ENCODE measurements around the gene SPPL2B. TPM values are rescaled to one million over a fixed set of nuclear protein-coding genes. Genes with fewer than 3 reads are reported as not detected.

Gene SPPL2B
- total and polyA plus RNA-seq, 2 experiments from 2014 or later = 23.5 to 51.0 TPM

- H3K27ac Mint-ChIP-seq = no peak overlapping the region
- Histone ChIP-seq H3K4me1 (ENCODE audit: insufficient read depth) (no peaks in the 10 kb centered on the region), H2AFZ (no peak overlapping the region), H3K9me2 (ENCODE audit: insufficient read depth) (no peaks in the 10 kb centered on the region), H3K4me2 (no peak overlapping the region), H3K27me3 (ENCODE audit: insufficient read depth) (no peaks in the 10 kb centered on the region), H3K4me3 (no peak overlapping the region), H3K79me2 (replicated peaks; ENCODE audit: insufficient read depth) (no peaks in the 10 kb centered on the region), H4K20me1 (replicated peaks; ENCODE audit: insufficient read depth) (no peaks in the 10 kb centered on the region), H3F3A (replicated peaks; ENCODE audit: low read depth) (no peaks in the 10 kb centered on the region), H3K36me3 (ENCODE audit: insufficient read depth) (no peaks in the 10 kb centered on the region), H3K27ac (ENCODE audit: low read depth) (no peak overlapping the region)
- DNase-seq (ENCODE audit: low spot score) (no peak), ATAC-seq (no peak)
- no peak overlapping the region for H3K4me3 Mint-ChIP-seq
- TF ChIP-seq ZNF114 (CRISPR knock-in tag; IDR thresholded peaks at IDR 0.05) (no peak), EZH2 (IDR thresholded peaks at IDR 0.05; ENCODE audit: low read depth, unreplicated experiment) (no peak)
- peaks cover 13% of the 10 kb centered on the region for H3K27me3 Mint-ChIP-seq (ENCODE audit: insufficient read depth, low read depth, poor library complexity)
- peaks cover 13% of the 10 kb centered on the region for H3K9me3 Mint-ChIP-seq
- no peaks in the 10 kb centered on the region for H3K36me3 Mint-ChIP-seq (ENCODE audit: low read depth)
- H3K4me1 Mint-ChIP-seq = no peaks in the 10 kb centered on the region
Observed at GRCh38 chr19:2399582-2399981, 71.1 kb downstream of the SPPL2B start.

Other genes with a start within 250 kb of the SPPL2B start
- gene MOB3A, start 232.4 kb upstream of the SPPL2B start, total RNA-seq (2014; rRNA removed; shearing (Covaris generic)) = 5.9 and 9.4 TPM in 2 replicates
- gene MOB3A, start 232.4 kb upstream of the SPPL2B start, polyA plus RNA-seq (2016; fragmentation: Nextera tagmentation; extraction: Ambion mirVana) = 2.9 TPM in 2 replicates
- gene IZUMO4, start 231.8 kb upstream of the SPPL2B start, total RNA-seq (2014; rRNA removed; shearing (Covaris generic)) = 2.2 and 2.6 TPM in 2 replicates
- 0.57 and 0.82 TPM in 2 replicates for gene IZUMO4, start 231.8 kb upstream of the SPPL2B start, polyA plus RNA-seq (2016; fragmentation: Nextera tagmentation; extraction: Ambion mirVana)
- 205 and 236 TPM in 2 replicates for gene AP3D1, start 177.1 kb upstream of the SPPL2B start, total RNA-seq (2014; rRNA removed; shearing (Covaris generic))
- 101 and 117 TPM in 2 replicates for gene AP3D1, start 177.1 kb upstream of the SPPL2B start, polyA plus RNA-seq (2016; fragmentation: Nextera tagmentation; extraction: Ambion mirVana)
- 23.4 and 40.6 TPM in 2 replicates for gene DOT1L, start 164.8 kb upstream of the SPPL2B start, total RNA-seq (2014; rRNA removed; shearing (Covaris generic))
- 25.5 and 31.0 TPM in 2 replicates for gene DOT1L, start 164.8 kb upstream of the SPPL2B start, polyA plus RNA-seq (2016; fragmentation: Nextera tagmentation; extraction: Ambion mirVana)
- 175 and 210 TPM in 2 replicates for gene PLEKHJ1, start 92.4 kb upstream of the SPPL2B start, total RNA-seq (2014; rRNA removed; shearing (Covaris generic))
- 142 and 146 TPM in 2 replicates for gene PLEKHJ1, start 92.4 kb upstream of the SPPL2B start, polyA plus RNA-seq (2016; fragmentation: Nextera tagmentation; extraction: Ambion mirVana)
- 79.1 and 128 TPM in 2 replicates for gene SF3A2, start 91.9 kb upstream of the SPPL2B start, total RNA-seq (2014; rRNA removed; shearing (Covaris generic))
- 67.7 and 76.0 TPM in 2 replicates for gene SF3A2, start 91.9 kb upstream of the SPPL2B start, polyA plus RNA-seq (2016; fragmentation: Nextera tagmentation; extraction: Ambion mirVana)
- 2.6 and 6.8 TPM in 2 replicates for gene AMH, start 79.4 kb upstream of the SPPL2B start, total RNA-seq (2014; rRNA removed; shearing (Covaris generic))
- gene AMH, start 79.4 kb upstream of the SPPL2B start, polyA plus RNA-seq (2016; fragmentation: Nextera tagmentation; extraction: Ambion mirVana) = 1.4 and 1.9 TPM in 2 replicates
- gene JSRP1, start 72.3 kb upstream of the SPPL2B start, total RNA-seq (2014; rRNA removed; shearing (Covaris generic)) = 2.4 and 4.5 TPM in 2 replicates
- 3.1 and 3.7 TPM in 2 replicates for gene JSRP1, start 72.3 kb upstream of the SPPL2B start, polyA plus RNA-seq (2016; fragmentation: Nextera tagmentation; extraction: Ambion mirVana)
- not detected in 2 replicates for gene PEAK3, start 46.5 kb upstream of the SPPL2B start, total RNA-seq (2014; rRNA removed; shearing (Covaris generic))
- not detected in 2 replicates for gene PEAK3, start 46.5 kb upstream of the SPPL2B start, polyA plus RNA-seq (2016; fragmentation: Nextera tagmentation; extraction: Ambion mirVana)
- gene LINGO3, start 20.5 kb upstream of the SPPL2B start, total RNA-seq (2014; rRNA removed; shearing (Covaris generic)) = 0.45 and 1.9 TPM in 2 replicates
- 0.29 and 0.40 TPM in 2 replicates for gene LINGO3, start 20.5 kb upstream of the SPPL2B start, polyA plus RNA-seq (2016; fragmentation: Nextera tagmentation; extraction: Ambion mirVana)
- 197 and 299 TPM in 2 replicates for gene LSM7, start 98 bp upstream of the SPPL2B start, total RNA-seq (2014; rRNA removed; shearing (Covaris generic))
- 409 and 434 TPM in 2 replicates for gene LSM7, start 98 bp upstream of the SPPL2B start, polyA plus RNA-seq (2016; fragmentation: Nextera tagmentation; extraction: Ambion mirVana)
- gene TMPRSS9, start 31.6 kb downstream of the SPPL2B start, total RNA-seq (2014; rRNA removed; shearing (Covaris generic)) = 0.16 and 0.28 TPM in 2 replicates
- 0.05 and 0.38 TPM in 2 replicates for gene TMPRSS9, start 31.6 kb downstream of the SPPL2B start, polyA plus RNA-seq (2016; fragmentation: Nextera tagmentation; extraction: Ambion mirVana)
- 118 and 140 TPM in 2 replicates for gene TIMM13, start 98.9 kb downstream of the SPPL2B start, total RNA-seq (2014; rRNA removed; shearing (Covaris generic))
- gene TIMM13, start 98.9 kb downstream of the SPPL2B start, polyA plus RNA-seq (2016; fragmentation: Nextera tagmentation; extraction: Ambion mirVana) = 347 TPM in 2 replicates
- gene LMNB2, start 128.3 kb downstream of the SPPL2B start, total RNA-seq (2014; rRNA removed; shearing (Covaris generic)) = 190 and 255 TPM in 2 replicates
- gene LMNB2, start 128.3 kb downstream of the SPPL2B start, polyA plus RNA-seq (2016; fragmentation: Nextera tagmentation; extraction: Ambion mirVana) = 40.1 and 40.9 TPM in 2 replicates
- gene GADD45B, start 147.4 kb downstream of the SPPL2B start, total RNA-seq (2014; rRNA removed; shearing (Covaris generic)) = 12.3 and 15.2 TPM in 2 replicates
- gene GADD45B, start 147.4 kb downstream of the SPPL2B start, polyA plus RNA-seq (2016; fragmentation: Nextera tagmentation; extraction: Ambion mirVana) = 15.8 and 16.6 TPM in 2 replicates